Activated CD8-positive, alpha-beta memory T cell treated with anti-CD3 and anti-CD28 coated beads, Interleukin-2, amount 50 U/mL, for 48 hours (primary cell): ENCODE results near the gene JPH4.
"Not testable (repeated sequence)": the region's sequence is repeated elsewhere in the genome, so short reads cannot be mapped to it uniquely, and the experiment has no call there.

ENCODE experiments used
- DNase-seq: peaks from one replicate; pipeline ENCODE4 v3.0.0-alpha.2; 2020

Gene JPH4

DNA sequence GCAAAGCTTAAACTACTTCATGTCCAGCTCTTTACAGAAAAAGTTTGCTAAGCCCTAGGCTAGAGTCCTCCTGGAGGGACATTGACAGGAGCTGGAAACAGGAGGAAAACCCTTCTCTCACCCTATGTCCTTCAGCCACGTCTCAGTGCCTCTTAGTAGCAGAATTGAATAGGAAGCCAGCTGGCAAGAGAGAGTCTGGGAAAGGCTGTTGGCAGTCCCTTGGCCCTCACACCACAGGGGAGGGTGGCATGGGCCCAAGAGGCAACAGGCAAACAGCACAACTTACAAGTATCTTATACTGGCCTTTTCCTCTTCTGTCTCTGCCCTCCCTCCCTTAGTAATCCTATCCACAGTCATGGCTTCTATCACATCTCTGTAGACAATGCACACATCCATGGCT is 29.9 kb upstream of the JPH4 start:
- no peak for DNase-seq

DNA sequence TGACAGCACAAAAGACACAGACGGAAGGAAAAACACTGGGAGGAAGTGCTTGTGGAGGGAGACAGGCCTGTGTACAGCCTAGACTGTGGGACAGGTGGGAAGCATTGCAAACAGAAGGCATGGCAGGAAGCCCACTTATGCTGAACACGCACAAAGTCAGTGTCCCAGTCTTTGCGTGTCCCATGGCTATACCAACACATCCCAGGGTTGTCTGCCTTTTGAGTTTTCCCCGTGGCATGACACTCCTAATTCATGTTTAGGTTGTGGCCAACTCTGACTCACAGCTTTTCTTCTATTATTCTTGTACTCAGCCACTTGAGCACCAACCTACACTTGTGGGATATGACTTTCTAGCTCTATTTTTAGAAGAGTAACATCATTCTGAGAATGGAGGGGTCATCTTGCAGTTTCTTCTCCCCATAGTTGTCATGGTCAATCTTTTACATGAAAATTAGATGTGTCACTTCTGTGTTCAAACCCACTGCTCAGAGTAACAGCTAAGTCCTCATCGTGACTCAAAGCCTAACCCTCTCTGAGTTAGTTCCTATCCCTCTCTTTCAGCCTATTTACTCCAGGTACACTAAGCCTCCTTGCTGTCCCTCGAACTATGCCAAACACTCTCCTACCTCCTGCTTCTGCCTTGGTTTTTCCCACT is 27.5 kb upstream of the JPH4 start:
- no peak for DNase-seq

DNA sequence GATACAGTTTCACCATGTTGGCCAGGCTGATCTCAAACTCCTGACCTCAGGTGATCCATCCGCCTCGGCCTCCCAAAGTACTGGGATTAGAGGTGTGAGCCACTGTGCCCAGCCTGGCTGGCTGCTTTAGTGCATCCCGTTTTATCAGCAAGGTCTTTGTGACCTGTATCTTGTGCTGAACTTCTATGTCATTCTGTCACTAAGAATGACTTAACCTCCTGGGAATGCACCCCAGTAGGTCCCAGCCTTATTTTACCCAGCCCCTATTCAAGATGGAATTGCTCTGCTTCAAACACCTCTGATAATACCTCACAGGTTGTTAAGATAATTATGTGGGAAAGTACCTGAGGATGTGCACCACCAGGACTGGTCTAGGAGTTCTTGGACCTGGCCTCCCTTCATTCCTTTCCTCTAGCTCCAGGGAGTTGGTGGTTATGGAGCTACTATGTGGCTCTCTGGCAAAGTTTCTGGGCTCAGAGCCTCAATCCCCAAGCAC is 26.1 kb upstream of the JPH4 start:
- DNase-seq = no peak

DNA sequence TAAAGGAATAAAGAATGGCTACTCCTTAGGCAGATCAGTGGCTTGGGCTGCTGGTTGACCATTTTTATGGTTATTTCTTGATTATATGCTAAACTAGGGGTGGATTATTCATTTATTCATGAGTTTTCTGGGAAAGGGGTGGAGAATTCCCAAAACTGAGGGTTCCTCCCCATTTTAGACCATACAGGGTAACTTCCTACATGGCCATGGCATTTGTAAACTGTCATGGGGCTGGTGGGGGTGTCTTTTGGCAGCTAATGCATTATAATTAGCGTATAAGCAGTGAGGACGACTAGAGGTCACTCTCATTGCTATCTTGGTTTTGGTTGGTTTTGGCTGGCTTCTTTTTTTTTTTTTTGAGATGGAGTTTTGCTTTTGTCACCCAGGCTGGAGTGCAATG is 25.6 kb upstream of the JPH4 start:
- no peak for DNase-seq

DNA sequence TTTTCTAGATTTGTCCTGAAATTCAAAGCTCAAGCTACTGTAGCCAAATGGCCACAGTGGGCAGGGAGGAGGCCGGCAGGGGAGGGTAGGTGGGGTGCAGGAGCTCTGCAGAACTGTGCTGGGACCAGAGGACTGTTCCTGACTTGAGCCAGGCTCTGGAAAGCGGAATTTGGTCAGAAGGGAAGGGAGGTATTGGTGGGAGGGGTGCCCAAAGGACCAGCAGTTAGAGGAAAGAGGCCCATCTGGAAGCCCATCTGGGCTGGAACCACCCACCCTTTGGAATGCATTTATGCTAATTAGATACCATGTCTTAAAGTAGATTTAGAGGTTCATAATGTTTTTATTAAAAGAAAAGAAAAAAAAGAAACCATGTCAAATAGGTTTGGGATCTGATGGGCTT is 24.5 kb upstream of the JPH4 start:
- DNase-seq = no peak

DNA sequence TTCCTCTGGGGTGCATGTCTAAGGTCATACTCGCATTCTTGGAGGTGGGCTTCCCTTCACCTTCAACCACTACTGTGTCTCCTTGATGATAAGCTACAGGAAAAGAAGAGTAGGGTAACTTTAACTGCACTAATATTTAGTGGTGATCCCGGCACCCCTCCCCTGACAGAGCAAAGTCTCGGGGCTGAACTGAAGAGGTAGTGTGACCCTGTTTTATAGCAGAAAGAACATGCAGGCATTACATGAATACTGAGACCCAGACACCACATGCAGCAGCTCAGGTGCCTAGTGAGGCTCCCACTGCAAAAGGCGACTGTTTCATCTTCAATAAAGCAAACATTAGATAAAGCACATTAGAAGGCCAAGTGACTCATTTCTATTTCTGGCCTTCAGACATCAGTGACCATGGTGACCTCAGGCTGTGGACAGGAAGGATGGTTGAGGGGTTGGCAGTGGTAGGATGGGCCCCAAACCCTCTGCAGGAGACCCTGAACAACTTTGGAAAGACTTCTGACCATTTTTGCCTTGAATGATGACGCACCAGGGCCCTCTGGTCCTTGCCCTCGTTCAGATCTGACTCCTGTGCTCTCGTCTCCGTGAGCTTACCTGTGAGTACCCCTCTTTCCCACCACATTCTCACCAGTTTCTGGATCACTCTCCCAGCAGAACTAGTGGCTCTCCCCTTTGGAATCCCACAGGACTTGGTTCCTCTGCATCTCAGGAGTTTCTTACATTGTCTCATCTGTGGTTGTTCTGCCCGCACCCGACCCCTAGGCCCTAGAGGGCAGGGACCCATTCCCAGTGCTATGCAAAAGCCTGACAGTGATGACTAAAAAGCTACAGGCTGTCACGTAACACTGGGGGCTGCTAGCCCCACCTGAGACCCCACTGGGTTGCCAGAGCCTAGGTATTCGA is 23.8 kb upstream of the JPH4 start:
- DNase-seq = no peak

DNA sequence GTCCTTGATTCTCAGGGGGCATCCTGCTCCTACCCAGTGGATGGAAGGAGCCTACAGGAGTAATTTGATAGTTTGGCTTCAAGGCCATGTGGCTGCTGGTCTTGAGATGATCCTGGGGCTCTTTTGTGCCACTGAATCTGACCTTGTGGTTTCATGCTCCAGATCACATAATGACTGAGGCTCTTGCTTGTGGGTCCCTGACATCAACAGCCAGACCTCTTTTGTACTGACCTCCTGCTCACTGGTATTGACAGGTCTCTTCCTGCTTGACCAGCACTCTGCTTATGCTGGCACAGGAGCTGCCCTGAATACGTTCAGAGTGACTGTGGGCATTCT is 23.2 kb upstream of the JPH4 start:
- DNase-seq = no peak

DNA sequence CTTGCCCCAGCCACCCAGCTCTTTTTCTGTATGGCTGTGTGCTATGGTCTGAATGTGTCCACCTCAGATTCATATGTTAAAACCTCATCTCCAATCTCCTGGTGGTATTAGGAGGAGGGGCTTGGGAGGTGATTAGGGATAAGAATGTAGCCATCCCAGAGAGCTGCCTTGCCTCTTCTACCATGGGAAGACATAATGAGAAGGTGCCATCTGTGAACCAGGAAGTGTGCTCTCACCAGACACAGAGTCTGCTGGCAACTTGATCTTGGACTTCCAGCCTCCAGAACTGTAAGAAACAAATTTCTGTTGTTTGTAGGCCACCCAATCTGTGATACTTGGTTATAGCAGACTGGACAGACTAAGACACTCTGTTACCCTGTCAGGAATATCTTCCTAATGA is 22.8 kb upstream of the JPH4 start:
- DNase-seq = no peak

DNA sequence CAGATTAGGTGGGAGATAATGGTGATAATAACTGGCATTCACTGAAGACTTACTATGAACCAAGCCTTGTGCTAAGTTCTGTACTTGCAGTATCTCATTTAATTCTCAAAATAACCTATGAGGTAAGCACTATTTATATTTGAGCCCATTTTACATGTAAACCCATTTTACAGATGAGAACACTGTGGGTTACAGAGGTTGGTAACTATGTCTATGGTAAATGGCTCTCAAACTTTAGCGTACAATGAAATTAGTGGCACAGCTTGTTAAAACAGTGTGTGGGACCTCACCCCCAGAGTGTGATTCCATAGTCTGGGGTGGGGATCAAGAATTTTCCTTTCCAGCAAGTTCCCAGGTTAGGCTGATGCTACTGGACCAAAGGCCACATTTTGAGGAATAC is 22.2 kb upstream of the JPH4 start:
- DNase-seq = no peak

DNA sequence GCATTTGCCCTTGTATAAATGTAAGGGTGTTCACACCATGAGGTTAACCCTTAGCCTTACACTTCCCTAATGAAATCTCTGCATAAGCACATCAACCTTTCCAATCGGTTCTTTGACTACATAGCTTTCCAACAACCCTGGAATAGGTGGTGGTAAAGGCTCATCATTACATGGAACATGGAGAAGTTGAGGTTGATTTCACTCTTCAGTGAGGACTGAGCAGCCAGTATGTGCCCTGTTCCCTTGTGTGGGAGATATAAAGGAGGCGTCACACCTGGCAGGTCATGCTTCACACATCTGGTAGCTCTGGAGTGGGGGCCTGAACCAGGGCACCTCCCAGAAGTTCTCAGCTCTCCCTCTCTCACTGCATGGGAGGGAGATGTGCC is 21.7 kb upstream of the JPH4 start:
- DNase-seq = no peak

DNA sequence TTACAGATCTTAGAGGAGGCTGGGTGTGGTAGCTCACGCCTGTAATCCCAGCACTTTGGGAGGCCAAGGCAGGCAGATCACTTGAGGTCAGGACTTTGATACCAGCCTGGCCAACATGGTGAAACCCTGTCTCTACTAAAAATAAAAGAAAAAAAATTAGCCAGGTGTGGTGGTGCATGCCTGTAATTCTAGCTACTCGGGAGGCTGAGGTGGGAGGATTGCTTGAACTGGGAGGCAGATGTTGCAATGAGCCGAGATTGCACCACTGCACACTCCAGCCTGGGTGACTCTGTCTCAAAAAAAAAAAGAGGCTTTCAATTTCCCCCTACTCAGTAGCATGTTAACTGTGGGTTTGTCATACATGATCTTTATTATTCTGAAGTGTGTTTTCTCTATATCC is 15.6 kb upstream of the JPH4 start:
- not testable (repeated sequence) for DNase-seq

DNA sequence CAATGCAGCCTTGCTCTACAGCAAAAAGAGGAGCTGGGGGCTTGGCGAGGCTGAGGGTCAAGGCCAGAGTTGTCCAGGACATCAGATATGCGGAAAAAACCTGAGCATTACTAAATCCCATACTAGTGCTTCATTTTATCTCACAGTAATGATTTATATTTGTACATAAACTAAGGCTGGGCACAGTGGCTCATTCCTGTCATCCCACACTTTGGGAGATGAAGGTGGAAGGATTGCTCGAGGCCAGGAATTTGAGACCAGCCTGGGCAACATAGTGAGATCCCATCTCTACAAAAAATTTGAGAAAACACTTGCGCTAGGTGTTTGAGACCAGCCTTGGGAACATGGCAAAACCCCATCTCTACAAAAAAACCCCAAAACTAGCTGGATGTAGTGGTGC is 11.6 kb upstream of the JPH4 start:
- DNase-seq = no peak

DNA sequence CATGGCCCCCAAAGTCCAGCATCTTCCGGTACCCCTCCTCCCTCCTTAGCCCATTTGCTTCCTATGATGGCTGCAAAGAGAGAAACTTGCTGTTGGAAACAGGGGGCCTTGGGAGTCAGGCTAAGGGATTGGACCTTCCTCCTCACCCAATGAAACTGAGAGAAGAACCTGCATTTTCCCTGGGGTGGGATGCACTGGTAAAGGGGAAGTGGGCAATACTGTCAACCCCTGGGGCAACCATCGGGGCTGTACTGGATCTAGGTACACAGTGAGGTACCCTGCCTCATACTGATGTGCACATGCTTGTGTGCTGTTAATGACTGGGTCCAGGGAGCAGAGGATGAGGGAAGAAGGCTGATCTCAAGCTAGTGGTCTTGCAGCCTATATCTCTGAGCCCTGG is 11.0 kb upstream of the JPH4 start:
- no peak for DNase-seq

DNA sequence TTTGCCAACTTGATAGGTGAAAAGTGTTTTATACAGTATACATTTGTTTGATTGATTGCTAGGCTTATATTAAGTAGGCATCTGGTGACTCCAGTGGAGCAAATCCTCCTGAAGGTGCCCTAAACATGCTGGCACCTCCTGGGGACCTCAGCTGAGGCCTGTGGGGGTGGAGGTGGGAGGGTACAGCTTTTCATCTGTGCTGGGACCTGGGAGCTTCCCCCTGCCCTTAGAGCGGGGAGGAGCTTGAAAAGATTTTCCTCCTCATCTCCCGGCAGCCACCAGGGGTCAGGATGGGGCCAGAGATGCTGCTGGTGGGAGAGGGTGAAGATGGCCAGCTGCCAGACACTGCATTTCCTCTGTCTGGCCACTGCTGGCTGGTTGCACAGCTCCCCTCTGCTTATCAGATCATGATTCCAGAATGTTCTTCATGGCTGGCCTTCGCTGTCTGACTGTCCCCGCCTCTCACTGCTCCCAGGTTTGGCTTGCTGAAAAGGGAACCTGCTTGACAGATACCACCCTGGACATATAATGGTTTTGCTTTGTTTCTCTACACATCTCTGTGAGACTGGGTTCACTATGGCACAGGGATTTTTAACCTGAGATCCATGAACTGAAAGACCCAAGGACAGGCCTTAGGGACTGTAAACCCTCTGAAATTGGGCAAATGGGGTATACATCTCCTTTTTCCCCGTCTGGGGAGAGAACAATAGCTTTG is 10.5 kb upstream of the JPH4 start:
- peak; percentile 88 for DNase-seq

DNA sequence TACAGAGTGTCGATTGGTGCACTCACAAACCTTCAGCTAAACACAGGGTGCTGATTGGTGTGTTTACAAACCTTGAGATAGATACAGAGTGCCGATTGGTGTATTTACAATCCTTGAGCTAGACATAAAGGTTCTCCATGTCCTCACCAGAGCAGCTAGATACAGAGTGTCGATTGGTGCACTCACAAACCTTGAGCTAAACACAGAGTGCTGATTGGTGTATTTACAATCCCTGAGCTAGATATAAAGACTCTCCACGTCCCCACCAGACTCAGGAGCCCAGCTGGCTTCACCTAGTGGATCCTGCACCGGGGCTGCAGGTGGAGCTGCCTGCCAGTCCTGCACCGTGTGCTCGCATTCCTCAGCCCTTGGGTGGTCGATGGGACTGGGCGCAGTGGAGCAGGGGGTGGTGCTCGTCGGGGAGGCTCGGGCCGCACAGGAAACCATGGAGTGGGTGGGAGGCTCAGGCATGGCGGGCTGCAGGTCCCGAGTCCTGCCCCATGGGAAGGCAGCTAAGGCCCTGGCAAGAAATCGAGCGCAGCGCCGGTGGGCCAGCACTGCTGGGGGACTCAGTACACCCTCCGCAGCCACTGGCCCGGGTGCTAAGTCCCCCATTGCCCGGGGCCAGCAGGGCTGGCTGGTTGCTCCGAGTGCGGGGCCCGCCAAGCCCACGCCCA is 6.1 kb upstream of the JPH4 start:
- not testable (repeated sequence) for DNase-seq

DNA sequence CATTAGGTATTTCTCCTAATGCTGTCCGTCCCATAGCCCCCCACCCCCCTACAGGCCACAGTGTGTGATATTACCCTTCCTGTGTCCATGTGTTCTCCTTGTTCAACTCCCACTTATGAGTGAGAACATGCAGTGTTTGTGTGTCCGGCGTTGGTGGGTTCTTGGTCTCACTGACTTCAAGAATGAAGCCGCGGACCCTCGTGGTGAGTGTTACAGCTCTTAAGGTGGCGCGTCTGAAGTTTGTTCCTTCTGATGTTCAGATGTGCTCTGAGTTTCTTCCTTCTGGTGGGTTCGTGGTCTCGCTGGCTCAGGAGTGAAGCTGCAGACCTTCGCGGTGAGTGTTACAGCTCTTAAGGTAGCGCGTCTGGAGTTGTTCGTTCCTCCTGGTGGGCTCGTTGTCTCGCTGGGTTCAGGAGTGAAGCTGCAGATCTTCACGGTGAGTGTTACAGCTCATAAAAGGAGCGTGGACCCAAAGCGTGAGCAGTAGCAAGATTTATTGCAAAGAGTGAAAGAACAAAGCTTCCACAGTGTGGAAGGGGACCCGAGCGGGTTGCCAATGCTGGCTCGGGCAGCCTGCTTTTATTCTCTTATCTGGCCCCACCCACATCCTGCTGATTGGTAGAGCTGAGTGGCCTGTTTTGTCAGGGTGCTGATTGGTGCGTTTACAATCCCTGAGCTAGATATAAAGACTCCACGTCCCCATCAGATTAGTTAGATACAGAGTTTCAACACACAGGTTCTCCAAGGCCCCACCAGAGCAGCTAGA is 5.4 kb upstream of the JPH4 start:
- DNase-seq = not testable (repeated sequence)

DNA sequence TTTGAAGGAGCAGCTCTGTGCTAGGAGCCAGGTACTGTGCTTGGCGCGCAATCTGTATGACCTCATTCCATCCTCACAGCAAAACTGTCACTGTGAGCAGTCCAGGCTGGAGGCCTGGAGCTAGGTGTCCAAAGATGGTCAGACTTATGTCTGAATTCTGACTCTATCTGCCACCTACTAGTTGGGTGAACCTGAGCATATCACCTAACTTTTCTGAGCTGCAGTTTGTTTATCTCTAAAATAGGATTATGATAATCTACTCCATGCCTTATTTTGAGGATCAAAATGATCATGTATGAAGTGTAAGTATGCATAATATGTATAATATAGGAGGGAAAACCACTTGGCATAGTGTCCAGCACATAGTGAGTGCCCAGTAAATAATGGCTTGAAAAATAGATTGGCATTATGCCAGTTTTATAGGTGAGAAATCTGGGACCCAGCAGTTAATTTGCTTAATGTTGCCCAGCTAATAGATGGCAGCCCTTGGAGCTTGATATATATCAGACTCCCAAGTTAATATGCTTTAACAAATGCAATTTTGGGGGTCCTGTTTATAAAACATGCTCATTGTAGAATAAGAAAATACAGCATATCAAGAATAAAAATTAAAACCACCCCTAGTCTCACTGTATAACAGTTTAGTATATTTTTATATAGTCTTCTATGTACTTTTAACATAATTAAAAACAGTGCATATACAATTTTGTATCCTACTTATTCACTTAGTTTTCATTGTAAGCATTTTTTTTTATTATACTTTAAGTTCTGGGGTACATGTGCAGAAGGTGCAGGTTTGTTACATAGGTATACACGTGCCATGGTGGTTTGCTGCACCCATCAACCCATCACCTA is 4.5 kb upstream of the JPH4 start:
- DNase-seq = no peak

DNA sequence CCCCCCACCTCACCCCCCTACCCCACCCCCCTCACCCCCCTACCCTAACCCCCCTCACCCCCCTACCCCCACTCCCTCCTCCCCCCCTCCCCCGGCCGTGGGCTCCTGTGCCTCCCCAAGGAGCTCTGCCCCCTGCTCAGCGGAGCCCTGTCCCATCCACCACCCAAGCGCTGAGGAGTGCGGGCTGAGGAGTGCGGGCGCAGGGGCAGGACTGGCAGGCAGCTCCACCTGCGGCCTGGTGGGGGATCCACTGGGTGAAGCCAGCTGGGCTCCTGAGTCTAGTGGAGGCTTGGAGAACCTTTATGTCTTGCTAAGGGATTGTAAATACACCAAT is 2.3 kb upstream of the JPH4 start:
- peak; percentile 48 for DNase-seq

DNA sequence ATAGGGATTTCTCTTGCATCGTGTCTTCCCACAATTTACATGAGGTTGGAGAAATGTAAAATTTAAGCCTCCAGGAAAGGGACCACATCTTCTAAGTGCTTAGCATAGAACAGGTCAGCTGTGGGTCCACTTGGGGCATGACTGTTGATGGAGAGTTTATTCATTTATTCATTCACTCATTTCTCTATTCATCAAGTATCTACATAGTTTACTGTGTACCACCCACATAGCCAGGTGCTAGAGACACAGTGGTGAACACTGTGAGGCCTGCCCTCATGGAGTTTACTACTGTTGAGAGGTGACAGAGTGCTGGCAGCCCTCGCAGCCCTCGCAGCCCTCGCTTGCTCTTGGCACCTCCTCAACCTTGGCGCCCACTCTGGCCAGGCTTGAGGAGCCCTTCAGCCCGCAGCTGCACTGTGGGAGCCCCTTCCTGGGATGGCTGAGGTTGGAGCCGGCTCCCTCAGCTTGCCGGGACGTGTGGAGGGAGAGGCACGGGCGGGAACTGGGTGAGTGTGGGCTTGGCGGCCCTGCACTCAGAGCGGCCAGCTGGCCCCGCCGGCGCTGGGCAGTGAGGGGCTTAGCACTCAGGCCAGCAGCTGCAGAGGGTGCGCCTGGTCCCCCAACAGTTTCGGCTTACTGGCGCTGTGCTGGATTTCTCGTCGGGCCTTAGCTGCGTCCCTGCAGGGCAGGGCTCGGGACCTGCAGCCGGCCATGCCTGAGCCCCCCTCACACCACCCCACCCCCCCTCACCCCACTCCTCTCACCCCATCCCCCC is 1.7 kb upstream of the JPH4 start:
- DNase-seq = peak; percentile 45

DNA sequence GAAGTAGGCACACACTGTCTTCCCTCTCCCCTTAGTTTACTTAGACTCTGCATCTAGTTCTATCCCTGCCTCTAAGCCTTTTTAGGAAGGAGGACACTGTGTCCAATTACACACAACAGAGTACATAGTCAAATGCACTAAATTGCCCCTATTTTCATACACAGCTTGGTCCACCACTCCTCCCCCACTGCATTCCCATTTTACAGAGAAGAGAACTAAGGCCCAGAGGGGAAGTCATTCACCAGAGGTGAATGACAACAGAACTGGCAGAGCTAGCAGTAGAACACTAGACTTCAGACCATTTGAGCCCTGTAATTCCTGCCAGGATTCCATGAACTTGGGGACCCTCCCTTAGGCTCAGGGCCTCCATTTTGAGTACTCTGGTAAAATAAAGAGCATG is 1.1 kb upstream of the JPH4 start:
- DNase-seq = no peak

DNA sequence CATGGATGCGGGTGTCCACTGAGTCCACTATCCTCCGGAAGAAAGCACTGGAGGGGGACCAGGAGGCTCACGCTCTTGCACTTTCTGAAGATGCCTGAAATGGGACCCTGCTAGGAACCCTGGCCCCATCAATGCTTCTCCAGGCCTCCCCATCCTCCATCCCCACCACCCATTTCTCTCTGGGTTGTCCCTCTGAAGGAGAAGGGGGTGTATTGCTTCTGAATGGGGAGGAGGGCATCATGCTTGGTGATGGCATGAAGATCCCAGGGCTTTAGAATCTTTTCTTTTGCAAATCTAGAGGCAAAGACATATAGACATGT is 681 bp upstream of the JPH4 start:
- no peak for DNase-seq
